ENCODE measurements around the gene MATN1.

- no peak for TF ChIP-seq ELK1 (IDR thresholded peaks at IDR 0.05; ENCODE audit: low read depth, low read length)
- TF ChIP-seq RNF2 (IDR thresholded peaks at IDR 0.05; ENCODE audit: borderline replicate concordance, low read depth) = no peak
- no peak for TF ChIP-seq POLR2A (IDR thresholded peaks at IDR 0.05; ENCODE audit: low read length)
- TF ChIP-seq CTCF (IDR thresholded peaks at IDR 0.05) = no peak
- no peak for TF ChIP-seq GATA3 (IDR thresholded peaks at IDR 0.05; ENCODE audit: borderline replicate concordance)
- TF ChIP-seq PBX3 (IDR thresholded peaks at IDR 0.05) = no peak
These were observed 43.0 kb downstream of the MATN1 start for GRCh38 chr1:30680429-30680828.
